Chondrocyte (in vitro differentiated cells): ENCODE measurements around the gene LPIN3. TPM values are rescaled to one million over a fixed set of nuclear protein-coding genes. Genes with fewer than 3 reads are reported as not detected.
"Not testable (repeated sequence)": the region's sequence is repeated elsewhere in the genome, so short reads cannot be mapped to it uniquely, and the experiment has no call there.

Source experiments
- DNase-seq: peaks from one replicate; pipeline ENCODE4 v3.0.0; 2021; ENCODE audit warnings: mixed read lengths, low spot score
- H3K27ac Mint-ChIP-seq: one replicate; pipeline ENCODE4 v1.8.0; 2021; ENCODE audit warnings: mild to moderate bottlenecking, moderate library complexity, mixed read lengths; ENCODE audit not compliant: unreplicated experiment
- H3K27me3 Mint-ChIP-seq: 2 replicates; pipeline ENCODE4 v1.8.0; 2021; ENCODE audit warnings: low read depth, mixed read lengths
- H3K36me3 Mint-ChIP-seq: 2 replicates; pipeline ENCODE4 v1.8.0; 2021; ENCODE audit warnings: low read depth, mixed read lengths
- H3K4me1 Mint-ChIP-seq: 2 replicates; pipeline ENCODE4 v1.8.0; 2021; ENCODE audit warnings: low read depth, mild to moderate bottlenecking, mixed read lengths
- H3K4me3 Mint-ChIP-seq: one replicate; pipeline ENCODE4 v1.8.0; 2021; ENCODE audit warnings: mild to moderate bottlenecking, moderate library complexity, mixed read lengths; ENCODE audit not compliant: unreplicated experiment
- H3K9me3 Mint-ChIP-seq: 2 replicates; pipeline ENCODE4 v1.8.0; 2021; ENCODE audit warnings: low read depth, mixed read lengths
- total RNA-seq: library from RNA; stranded (reverse); gene quantifications from 3 replicates; pipeline ENCODE4 v1.2.1, GENCODE V29; 2021
- TF ChIP-seq, protein P1 (sequence below): fragments of 200-600 bp; sonication (generic); IDR thresholded peaks from 2 replicates; pipeline ENCODE4 v1.5.0; 2021; ENCODE audit warnings: antibody characterized with exemption, mild to moderate bottlenecking, moderate library complexity

LPIN3 gene
- total RNA-seq, 1 donor from 2014 or later: 3.3 TPM

DNA sequence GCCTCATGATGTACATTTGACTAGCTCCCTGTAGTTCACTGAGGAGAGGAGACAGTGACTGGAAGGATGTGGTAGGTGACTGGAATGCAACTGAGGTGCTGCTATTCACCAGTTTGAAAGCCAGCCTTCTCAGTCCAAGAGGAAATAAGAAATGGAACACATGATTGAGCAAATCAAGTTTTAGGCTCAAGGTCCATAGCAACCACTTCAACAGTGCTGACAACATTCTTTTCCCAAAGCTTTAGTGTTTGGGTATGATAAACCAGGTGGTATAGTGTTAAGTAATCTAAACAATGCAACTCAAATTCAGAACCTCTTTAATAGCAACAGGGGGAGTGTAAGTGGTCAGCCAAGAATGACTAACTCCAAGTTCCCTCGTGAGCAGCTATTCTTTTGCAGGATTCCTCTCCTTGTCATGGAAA is 32.3 kb upstream of the LPIN3 start:
- no peaks in the 10 kb centered on the region for H3K36me3 Mint-ChIP-seq
- no peaks in the 10 kb centered on the region for H3K9me3 Mint-ChIP-seq
- TF ChIP-seq, protein P1, sequence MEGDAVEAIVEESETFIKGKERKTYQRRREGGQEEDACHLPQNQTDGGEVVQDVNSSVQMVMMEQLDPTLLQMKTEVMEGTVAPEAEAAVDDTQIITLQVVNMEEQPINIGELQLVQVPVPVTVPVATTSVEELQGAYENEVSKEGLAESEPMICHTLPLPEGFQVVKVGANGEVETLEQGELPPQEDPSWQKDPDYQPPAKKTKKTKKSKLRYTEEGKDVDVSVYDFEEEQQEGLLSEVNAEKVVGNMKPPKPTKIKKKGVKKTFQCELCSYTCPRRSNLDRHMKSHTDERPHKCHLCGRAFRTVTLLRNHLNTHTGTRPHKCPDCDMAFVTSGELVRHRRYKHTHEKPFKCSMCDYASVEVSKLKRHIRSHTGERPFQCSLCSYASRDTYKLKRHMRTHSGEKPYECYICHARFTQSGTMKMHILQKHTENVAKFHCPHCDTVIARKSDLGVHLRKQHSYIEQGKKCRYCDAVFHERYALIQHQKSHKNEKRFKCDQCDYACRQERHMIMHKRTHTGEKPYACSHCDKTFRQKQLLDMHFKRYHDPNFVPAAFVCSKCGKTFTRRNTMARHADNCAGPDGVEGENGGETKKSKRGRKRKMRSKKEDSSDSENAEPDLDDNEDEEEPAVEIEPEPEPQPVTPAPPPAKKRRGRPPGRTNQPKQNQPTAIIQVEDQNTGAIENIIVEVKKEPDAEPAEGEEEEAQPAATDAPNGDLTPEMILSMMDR: no peak
- DNase-seq: no peak
- H3K4me3 Mint-ChIP-seq: no peak overlapping the region
- peak overlapping the region; percentile 85 for H3K27ac Mint-ChIP-seq
- no peaks in the 10 kb centered on the region for H3K27me3 Mint-ChIP-seq
- peaks cover 35% of the 10 kb centered on the region for H3K4me1 Mint-ChIP-seq

DNA sequence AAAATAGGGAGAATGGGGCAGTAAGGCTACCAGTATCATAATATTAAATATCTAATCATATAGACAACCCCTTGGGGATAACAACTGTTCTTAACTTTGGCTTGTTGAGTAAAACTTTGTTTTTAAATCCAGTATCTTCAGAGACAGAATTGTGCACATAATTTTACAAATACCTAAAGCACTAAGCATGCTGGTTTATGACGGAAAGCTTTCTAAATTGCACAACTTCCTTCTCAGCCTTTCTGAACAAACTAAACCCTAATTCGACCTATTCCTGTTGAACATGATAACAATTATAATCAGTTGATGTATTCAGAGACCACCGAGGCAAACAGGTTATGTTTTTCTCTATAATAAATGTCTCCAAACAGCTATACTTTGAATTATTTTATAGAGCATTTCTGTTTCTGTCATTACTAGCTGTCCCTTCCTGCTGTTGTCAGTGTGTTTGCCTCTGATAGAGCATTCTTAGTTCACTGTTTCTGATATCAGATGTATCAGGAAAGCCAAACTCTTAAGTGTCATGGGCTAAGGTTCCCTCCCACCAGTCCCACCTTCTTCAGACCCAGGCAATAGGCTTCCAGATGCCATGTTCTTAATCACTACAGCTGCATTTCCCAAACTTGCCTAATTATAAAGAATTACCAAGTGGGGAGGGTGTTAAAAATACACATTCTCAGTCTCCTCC is 31.8 kb upstream of the LPIN3 start:
- H3K4me3 Mint-ChIP-seq: no peak overlapping the region
- peaks cover 36% of the 10 kb centered on the region for H3K4me1 Mint-ChIP-seq
- no peaks in the 10 kb centered on the region for H3K27me3 Mint-ChIP-seq
- no peaks in the 10 kb centered on the region for H3K36me3 Mint-ChIP-seq
- peak overlapping the region; percentile 85 for H3K27ac Mint-ChIP-seq
- no peaks in the 10 kb centered on the region for H3K9me3 Mint-ChIP-seq
- TF ChIP-seq, protein P1: no peak
- no peak for DNase-seq

DNA sequence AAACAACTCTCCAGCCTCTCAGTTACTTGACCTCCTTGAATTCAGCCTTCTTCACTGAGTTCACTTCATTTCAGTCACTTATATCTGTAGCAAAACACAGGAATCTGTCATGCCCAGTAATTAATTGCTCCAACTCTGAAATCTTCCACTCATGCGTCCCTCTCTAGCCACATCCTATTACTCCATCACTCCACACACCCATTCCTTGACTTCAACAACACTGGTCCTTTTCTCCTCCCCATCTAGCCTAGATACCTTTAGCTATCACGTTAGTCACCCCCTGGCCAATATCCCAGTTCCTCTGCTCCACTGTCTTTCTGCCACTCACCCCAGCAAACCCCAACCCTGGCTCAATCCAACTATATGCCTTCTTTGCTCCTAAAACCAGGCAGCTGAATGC is 30.8 kb upstream of the LPIN3 start:
- no peak for DNase-seq
- no peaks in the 10 kb centered on the region for H3K27me3 Mint-ChIP-seq
- H3K4me1 Mint-ChIP-seq: peaks cover 46% of the 10 kb centered on the region
- H3K4me3 Mint-ChIP-seq: no peak overlapping the region
- H3K27ac Mint-ChIP-seq: peak overlapping the region; percentile 81
- TF ChIP-seq, protein P1: no peak
- no peaks in the 10 kb centered on the region for H3K9me3 Mint-ChIP-seq
- no peaks in the 10 kb centered on the region for H3K36me3 Mint-ChIP-seq

DNA sequence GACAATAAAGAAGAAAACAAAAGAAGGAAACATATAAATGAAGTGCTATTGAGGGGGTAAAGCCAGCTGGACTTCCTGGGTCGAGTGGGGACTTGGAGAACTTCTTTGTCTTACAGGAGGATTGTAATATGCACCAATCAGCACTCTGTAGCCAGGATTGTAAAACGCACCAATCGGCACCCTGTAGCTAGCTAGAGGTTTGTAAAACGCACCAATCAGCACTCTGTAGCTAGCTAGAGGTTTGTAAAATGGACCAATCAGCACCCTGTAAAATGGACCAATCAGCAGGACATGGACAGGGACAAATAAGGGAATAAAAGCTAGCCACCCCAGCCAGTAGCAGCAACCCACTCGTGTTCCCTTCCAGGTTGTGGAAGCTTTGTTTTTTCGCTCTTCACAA is 28.6 kb upstream of the LPIN3 start:
- H3K27ac Mint-ChIP-seq: peak overlapping the region; percentile 3
- H3K27me3 Mint-ChIP-seq, DNase-seq, H3K4me3 Mint-ChIP-seq, H3K36me3 Mint-ChIP-seq, H3K9me3 Mint-ChIP-seq: not testable (repeated sequence)
- H3K4me1 Mint-ChIP-seq: peaks cover 66% of the 10 kb centered on the region

DNA sequence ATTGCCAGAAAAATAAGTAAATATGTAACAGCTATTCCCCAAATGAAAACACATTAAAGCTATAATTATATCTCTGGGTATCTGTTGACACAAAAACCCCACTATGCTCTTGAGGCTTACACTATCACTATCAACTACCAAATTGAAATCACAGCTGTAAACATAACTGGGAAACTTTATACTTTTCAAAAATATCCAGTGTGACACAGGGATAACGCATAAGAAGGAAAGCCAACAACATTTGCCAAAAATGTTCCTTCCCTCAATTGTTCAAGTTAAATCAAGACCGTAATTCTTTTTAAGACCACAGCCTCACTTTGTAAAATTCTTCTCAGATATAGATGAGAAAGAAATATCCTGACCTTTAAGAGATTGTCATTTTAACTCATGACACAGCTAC is 26.2 kb upstream of the LPIN3 start:
- Mint-ChIP-seq H3K27me3 (no peaks in the 10 kb centered on the region), H3K4me3 (no peak overlapping the region), H3K27ac (no peak overlapping the region), H3K9me3 (no peaks in the 10 kb centered on the region), H3K36me3 (no peaks in the 10 kb centered on the region), H3K4me1 (peaks cover 55% of the 10 kb centered on the region)
- no peak for DNase-seq
- TF ChIP-seq, protein P1: no peak

DNA sequence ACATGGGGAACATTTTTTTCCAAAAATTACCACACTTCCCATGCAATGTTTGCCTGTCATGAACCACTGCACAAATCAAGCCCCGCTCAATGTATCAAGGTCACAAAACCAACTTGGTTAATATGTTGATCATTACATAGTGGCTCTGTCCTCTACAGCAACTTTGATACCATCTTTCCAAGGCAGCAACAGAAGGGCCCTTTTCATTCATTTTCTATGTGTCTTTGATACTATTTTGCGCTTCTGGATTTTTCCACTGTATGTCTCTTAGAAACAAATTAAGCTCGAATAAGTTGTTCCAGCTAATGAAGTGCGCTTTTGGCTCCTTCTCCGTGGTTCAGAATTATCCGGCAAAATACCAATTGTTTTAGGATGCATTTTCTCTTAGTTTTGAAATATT is 24.6 kb upstream of the LPIN3 start:
- TF ChIP-seq, protein P1: no peak
- Mint-ChIP-seq H3K4me3 (peak overlapping the region; percentile 82), H3K9me3 (no peaks in the 10 kb centered on the region), H3K36me3 (no peaks in the 10 kb centered on the region), H3K4me1 (peaks cover 44% of the 10 kb centered on the region), H3K27ac (peak overlapping the region; percentile 88), H3K27me3 (no peaks in the 10 kb centered on the region)
- no peak for DNase-seq
